HG02588 (cell line): Measurements from ENCODE around the gene PTPRZ1.

Experiments
- ATAC-seq: cut with Tn5 transposase; IDR thresholded peaks from one replicate; pipeline ENCODE4 v1.9.1; 2021; ENCODE audit warnings: mild to moderate bottlenecking, moderate library complexity; ENCODE audit not compliant: unreplicated experiment

The PTPRZ1 gene

GRCh38 chr7:121890833-121891232, 17.9 kb downstream of the PTPRZ1 start:
- ATAC-seq: no peak

GRCh38 chr7:121891731-121892130, 18.8 kb downstream of the PTPRZ1 start:
- ATAC-seq: no peak

- ATAC-seq: peak; percentile 78
These were observed 28.1 kb downstream of the PTPRZ1 start for GRCh38 chr7:121901026-121901425.

DNA sequence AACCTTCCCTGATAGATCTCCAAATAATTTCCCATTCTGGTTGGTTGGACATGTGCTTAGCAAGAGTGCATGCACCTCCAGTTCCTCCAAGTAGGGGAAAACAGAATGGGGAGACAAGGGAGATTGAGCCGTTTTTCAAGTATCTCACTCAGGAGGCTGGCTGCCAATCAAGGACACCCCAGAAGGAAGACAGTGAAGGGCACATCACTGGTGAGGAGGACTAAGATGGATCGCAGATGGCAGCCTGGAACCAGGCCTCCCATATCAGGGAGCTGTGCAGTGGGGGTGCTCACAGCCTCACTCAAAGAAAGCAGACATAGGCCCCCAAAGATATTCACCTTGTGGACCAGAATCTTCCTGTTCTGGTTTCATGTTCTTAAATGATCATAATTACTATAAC, 31.2 kb downstream of the PTPRZ1 start:
- ATAC-seq: no peak

- no peak for ATAC-seq
These were observed 35.1 kb downstream of the PTPRZ1 start for GRCh38 chr7:121908042-121908441.

GRCh38 chr7:121909716-121910345, 36.9 kb downstream of the PTPRZ1 start:
- ATAC-seq: no peak

GRCh38 chr7:121913947-121914675, 41.1 kb downstream of the PTPRZ1 start:
- no peak for ATAC-seq

DNA sequence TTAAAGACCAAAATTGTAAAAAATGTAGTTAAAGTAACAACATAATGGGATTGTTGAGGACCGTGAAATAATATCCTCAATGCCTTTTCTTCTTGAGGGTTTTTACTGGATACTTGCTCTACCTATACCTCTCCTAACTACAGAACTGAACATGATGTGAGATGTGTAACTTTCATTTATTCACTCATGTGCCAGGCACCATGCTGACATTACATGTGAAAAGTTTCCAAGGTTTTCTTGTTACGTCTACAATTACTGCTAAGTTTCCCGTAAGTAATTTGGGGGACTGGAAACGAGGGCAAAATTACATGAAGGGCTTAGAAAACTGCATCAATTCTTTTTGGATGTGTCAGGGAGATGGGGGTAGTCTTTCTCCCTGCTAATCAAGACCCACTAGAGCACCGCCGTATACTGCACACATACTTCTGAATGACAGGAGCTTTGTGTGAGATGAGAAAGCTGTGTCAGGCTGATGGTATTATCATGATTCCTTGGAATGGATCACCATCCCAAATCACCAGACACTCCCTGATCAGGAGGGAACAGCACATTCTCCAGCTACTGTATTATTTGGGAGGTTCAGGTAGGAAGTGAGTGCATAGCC, 41.8 kb downstream of the PTPRZ1 start:
- ATAC-seq: no peak

GRCh38 chr7:121916211-121916610, 43.2 kb downstream of the PTPRZ1 start:
- ATAC-seq: no peak

DNA sequence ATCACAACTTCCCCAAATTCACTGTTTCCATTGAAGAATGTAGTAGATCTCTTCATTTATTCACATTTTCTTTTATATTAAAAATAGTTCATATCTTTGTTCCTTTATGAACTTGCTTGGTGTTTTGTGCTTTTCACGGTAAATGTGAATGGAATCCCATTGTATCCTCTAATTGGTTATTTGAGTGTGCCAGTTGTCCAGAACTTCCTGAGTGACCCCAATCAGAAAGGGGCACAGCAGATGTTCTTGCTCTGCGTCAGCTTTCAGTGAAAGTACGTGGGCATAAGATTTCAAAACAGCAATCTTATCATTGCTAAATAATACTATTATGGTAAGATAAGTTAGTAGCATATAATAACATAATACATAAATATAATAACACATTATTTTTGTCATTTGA, 47.0 kb downstream of the PTPRZ1 start:
- no peak for ATAC-seq

DNA sequence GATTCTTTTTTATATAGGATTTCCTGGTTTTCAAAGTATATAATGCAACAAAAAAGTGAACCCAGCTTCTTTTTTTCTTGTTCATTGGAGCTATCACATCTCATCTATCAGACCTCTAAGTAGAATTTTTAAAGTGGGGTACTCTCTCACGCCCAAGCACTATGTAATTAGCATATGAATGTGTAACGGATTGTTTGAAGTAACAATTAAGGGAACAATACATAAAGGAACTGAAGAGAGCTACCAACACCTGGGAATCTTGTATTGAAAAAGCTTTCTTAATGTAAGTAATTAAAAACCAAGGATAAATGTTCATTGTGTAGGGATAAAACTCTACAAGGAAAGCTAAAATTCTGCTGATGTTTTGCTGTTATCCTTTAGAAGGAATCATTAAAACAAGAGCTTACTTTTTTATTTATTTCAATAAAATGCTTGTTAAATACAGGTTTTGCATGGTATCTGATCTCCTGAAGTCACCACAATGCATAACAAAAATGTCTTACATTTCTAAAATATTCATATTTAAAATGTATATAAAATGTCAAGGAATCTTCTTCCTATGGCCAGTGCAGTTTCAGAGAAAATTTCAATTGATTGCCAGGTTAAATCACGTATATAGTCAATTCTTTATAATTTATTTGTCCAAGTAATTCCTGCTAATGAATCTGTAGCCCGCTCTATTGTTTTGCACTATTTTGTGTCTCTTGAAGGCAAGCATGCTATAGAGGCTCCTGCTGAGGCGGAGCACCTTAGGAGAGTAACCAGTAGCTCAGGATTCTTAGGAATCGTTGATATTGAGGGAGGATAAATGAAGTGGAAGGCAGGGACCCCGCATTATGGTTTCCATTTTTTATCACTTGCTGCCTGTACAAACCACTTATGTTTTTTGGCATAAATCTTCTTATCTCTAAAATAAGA, 51.6 kb downstream of the PTPRZ1 start:
- no peak for ATAC-seq

GRCh38 chr7:121931149-121931902, 58.4 kb downstream of the PTPRZ1 start:
- ATAC-seq: no peak

GRCh38 chr7:121932768-121933167, 59.8 kb downstream of the PTPRZ1 start:
- ATAC-seq: no peak

DNA sequence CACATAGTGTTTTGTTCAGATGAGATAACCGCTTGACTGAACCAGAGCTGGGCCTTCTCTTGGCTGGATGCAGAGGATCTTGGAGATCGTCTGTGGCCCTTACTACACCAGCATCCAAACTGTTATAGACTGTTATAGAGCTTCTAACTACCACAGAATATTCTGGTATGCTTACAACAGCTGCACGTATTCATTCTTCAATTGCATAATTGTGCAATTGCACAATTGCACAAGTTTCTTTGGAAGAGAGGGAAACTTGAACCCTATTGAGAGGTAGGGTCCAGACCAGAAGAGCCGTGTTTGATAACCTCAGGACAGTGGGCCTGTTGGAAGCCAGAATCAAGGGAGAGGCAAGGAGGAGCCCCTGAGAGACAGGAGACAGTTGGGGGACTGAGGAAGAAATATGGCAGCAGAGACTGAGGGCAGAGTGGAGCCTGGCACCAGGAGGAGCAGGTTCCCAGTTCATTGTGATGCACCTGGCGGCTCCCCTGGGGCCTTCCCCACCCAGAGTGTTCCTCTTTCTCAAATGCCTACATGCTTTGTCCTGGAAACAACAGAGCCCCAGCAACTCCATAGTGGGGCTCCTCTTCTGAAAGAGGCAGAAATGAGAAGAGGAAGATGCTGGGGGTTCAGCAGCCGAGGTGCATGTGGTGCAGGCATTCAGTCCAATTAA, 64.1 kb downstream of the PTPRZ1 start:
- no peak for ATAC-seq

DNA sequence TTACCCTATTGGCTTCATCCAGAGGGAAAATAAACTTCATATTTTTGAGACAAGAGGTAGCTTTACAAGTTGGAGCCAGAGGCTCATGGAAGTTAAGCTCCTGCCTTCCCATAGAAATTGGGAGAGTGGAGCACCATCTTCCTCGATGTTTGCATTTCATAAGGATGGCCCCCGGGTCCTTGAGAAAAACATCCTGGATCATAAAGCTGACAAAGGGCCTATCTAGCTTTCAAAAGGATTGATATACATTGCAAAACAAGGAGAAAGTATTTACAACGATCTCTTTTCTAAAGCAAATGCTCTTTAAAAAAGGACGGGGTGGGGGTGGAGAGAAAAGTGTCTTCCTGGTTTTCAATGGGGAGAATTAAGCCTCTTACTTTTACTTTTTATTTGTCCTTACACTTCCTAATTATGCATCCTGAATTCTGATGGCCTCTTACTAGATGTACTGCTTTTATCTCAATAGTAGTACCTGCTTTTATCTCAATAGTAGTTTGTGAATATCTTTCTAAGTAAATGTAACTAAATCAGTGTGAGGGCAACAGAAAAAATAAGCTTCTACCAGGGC, 65.6 kb downstream of the PTPRZ1 start:
- no peak for ATAC-seq

DNA sequence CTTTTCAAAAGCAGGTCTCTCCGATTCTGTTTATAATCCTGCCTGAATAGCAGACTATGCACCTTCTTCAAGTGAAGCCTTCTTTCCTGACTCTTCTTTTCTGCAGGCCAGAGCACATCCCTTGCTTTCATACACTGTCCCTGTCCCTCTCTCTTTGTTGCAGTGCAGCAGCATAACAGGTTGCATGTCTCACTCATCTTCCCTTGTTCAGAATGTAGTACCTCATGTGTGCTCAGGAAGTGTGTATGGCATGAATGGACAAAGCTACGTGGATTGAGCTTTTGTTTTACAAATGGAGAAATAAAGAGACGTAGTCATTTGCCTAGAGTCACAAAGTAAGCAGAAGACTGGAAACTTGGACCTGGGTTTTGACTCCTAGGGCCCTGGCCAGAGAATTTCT, 68.0 kb downstream of the PTPRZ1 start:
- ATAC-seq: no peak

DNA sequence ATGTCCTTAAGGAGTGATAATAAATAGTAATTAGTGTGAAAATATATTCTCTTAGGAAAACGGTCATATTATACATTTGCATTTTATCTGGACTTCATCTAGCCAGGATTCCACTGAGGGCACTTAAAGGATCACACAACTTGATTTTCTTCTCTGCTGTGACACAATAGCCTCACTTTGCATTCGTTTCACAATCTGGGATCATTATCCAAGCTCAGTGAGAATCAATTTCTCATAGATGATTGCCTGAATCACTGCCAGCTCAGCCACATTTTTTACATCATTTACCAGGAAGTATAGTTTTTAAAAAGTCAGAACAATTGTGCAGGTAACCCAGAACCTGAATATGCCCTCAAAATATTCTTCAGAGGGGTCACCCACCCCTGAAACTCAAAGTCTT, 68.9 kb downstream of the PTPRZ1 start:
- ATAC-seq: no peak

- no peak for ATAC-seq
These were observed 72.1 kb downstream of the PTPRZ1 start for GRCh38 chr7:121945066-121945465.

DNA sequence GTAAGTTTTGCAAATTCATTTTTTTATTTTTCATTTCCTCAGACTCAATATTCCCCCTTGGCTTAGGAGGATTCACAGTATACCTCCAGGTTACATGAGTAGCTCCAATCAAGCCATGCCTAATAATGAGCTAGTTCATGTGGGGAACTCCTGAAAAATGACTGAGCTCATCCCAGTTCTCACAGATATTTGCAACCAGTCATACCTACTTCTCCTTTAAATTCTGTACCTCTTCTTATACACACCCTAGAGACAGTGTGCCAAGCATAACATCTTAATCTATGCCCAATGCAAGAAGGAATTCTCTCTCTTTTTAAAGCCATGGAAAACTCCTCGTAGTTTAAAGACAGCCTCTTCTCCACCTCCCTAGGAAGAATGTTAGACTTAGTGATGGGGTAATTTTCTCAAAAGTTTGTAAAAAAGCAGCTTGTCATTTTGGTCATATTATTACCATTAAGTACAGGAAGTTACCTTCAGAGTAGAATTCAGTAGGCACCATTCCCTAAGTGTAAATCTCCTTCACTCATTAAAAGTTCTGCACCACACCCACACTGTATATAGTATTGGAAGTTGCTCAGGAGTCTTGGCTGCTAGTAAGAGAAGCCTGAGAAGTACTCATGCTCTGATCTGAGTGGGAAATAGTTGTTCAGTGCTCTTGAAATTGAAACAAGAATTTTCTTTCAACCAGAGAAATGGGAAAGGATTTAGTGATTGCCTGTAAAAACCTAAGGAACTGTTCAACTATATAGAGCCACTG, 72.7 kb downstream of the PTPRZ1 start:
- no peak for ATAC-seq
